GM18907 (cell line): ENCODE results near the gene TMEM225B.
A peak's percentile ranks its signal among the peaks of the same experiment; 100 is the strongest.
"Not testable (repeated sequence)": the region's sequence is repeated elsewhere in the genome, so short reads cannot be mapped to it uniquely, and the experiment has no call there.

ENCODE experiments used
- ATAC-seq: cut with Tn5 transposase; IDR thresholded peaks from one replicate; pipeline ENCODE4 v1.9.1; 2021; ENCODE audit warnings: mild to moderate bottlenecking, moderate library complexity; ENCODE audit not compliant: unreplicated experiment

Gene TMEM225B

DNA sequence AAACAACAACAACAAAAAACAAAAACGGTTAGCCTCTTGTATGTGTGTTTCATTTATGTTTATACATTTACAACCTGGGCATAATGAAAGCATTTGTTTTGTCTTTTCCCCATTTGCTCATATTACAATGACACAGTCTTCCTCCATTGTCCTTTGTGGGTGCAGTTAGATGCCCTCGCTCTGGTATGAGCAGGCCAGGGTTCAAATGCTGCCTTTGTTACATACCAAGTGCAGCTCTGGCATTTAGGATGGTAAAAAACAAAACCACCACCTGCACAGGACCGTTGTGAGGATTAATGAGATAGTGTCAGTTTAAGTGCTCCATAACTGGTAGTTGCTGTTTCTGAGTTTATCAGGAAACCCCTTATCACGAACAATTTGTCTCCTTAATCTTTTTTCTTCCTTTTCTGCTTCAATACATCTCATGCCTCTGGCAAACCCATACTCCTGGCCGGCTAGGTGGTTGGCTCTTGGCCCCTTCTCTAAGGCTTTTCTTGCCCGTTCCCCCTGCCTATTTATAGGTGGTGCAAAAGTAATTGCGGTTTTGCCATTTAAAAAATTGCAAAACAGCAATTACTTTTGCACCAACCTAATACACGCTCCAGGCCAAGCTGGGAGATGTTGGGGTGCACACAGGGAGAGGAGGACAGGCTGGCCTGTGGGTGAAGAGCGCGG, 18.6 kb upstream of the TMEM225B start:
- ATAC-seq = no peak

DNA sequence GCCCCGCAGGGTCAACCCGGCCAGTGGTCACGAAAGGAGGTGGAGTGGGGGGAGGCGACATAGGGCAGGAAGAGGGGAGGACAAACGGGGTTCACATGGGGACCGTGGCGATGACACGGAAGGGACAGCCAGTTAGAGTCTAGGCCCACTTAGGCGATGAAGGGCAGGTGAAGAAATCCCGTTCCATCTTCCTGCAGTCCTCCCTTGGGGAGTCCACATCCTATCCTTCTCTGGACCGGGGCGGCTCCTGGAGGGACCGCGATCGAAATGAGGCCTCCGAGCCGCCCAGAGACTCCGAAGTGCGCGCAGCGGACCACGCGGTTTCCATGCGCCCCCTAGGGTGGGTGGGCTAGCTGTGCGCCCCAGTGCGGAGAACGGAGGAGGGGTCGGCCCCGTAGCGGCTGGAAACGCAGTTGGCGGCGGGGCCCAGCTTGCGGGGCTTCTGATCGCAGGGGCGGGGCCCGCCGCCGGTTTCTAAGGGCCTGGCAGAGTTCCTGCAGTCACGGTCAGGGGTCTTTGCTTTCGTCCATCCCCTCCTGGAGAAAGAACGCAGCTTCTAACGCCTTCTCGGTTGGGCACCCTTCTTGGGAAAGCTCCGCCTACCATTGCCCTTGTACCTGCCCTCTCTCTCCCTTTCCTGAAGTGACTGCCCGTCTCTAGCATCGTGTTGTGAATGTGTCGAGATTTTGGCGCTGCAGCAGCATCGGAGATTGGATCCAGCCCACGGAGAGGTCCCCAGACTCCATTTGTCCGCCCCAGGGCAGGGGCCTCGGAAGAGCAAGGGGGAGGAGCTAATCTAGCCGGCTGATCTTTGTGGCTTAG, 17.9 kb upstream of the TMEM225B start:
- no peak for ATAC-seq

- not testable (repeated sequence) for ATAC-seq
Observed at GRCh38 chr7:99580778-99581332, 17.2 kb upstream of the TMEM225B start.

GRCh38 chr7:99588868-99589267, 9.2 kb upstream of the TMEM225B start:
- ATAC-seq = no peak

GRCh38 chr7:99594948-99595745, 2.9 kb upstream of the TMEM225B start:
- no peak for ATAC-seq

DNA sequence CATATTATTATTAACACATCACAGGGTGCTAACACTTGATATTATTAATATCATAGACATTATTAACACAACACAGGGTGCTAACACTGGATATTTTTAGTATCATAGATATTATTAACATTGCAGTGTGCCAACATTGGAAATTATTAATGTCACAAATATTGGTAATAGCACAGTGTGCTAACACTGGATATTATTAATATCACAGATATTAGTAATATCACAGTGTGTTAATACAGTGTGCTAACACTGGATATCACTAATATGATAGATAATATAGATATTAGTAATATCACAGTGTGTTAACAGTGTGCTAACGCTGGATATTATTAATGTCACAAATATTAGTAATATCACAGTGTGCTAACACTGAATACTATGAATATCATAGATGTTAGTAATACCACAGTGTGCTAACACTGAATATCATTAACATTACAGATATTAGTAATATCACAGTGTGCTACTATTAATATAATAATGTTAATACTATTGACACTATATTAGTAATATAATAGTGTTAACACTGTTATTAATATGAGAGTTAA, 1.6 kb upstream of the TMEM225B start:
- ATAC-seq = no peak

DNA sequence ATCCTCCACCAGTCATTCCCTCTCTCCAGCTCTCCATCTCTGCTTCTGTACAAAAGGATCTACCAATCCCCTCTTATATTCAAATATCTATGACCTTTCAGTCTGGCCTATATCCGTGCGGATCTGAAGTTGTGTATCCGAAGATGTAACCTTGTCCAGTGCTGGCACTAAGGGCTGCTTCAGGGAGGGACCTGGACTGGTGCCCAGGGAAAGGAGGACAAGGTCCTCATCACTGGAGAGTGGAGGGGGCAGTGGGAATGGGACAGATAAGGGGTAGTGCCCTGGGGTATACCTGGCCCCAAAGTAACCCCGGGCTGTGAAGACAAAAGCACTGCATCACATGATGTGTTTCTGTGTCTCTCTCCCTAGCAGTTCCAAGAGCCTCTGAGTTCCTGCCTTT, 1.8 kb downstream of the TMEM225B start:
- no peak for ATAC-seq

GRCh38 chr7:99601656-99602310, 3.7 kb downstream of the TMEM225B start:
- ATAC-seq = no peak

GRCh38 chr7:99605527-99605926, 7.5 kb downstream of the TMEM225B start:
- ATAC-seq = no peak

DNA sequence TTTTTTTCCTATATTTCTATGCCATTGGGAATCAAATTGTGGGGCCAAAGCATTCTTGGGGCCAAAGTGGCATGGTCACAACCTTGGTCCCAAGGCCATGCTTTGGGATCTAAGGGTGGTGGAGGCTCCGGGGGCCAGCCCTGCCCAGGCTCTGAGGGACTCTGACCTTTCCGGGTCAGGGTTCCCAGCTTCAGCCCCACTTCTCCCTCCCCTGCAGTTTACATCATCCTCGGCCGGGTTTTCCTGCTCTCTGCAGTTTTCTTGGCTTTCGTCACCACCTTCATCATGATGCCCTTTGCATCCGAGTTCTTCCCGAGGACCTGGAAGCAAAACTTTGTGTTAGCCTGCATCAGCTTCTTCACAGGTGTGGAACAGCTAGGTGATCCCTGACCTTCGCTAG, 8.5 kb downstream of the TMEM225B start:
- no peak for ATAC-seq

GRCh38 chr7:99607548-99607947, 9.5 kb downstream of the TMEM225B start:
- no peak for ATAC-seq

DNA sequence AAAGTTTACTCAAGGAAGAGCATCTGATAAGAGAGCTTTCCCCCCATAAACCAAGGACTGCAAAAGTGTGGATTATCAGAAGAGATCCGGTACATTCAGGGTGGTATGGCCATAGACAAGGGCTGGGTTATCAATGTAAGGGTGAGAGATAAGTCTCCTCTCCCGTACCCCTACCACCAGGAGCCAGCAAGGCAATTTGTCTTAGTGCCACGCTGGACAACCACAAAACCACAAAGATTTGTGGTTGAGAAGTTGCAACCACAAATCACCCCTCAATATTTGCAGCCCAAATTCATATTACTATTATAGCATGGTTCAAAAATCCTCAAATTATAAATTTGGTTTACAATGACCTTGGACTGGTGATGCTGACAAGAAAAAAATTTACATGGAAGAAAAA, 16.4 kb downstream of the TMEM225B start:
- no peak for ATAC-seq

DNA sequence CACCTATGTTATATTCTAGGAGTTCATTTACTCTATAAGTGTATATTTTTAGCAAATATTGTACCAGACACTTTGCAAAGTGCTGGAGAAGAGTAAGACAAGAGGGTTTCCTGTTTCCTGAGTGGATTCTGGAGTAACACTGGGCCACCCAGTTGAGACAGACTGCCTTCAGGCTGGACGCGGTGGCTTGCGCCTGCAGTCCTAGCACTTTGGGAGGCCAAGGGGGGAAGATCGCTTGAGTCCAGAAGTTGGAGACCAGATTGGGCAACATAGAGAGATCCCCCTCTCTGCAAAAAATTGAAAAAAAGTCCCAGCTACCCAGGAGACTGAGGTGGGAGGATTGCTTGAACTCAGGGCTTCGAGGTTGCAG, 17.9 kb downstream of the TMEM225B start:
- no peak for ATAC-seq

DNA sequence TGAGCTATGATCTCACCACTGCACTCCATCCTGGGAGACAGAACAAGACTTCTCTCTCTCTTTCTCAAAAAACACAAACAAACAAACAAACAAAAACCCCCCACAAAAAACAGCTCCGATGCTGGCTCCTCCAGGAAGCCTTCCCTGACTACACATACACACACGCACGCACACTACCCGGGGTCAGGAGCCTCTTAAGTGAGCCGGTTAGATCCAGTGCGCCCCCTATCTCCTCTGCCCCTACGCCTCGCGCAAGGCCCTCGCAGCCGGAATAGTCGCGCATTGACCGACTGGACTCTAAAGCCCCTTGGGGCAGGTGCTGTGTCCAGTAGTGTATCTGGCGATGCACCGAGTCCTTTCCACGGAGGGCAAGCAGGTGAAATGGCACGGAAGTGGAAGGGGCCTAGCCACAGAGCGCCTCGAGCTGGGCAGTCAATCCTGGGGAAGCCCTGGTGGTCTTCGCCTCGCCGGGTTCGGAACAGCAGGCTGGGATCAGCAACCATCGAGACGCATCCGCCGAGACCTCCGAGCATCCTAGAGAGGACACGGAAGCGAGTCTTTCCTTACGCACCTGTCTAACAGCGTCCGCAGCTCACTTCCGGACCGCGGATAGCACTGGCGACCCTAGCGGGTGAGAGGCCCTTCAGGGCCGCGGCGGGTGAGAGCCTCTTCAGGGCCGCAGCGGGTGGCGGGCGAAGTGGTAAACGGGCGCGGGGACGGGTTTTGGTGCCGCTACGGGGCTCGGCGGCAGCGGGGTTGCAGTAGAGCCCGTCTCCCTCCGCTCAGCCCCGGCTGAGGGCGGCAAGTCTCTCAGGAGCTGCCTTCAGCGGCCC, 18.5 kb downstream of the TMEM225B start, which contains the start of gene ZSCAN25:
Gene ZSCAN25, plus strand, starts transcription at position 588 of the 833 bp plus-strand sequence. CDS start 2,661 bp downstream, outside the sequence.
- ATAC-seq = peak; percentile 93

- ATAC-seq = no peak
Observed at GRCh38 chr7:99617192-99617781, 19.2 kb downstream of the TMEM225B start.

DNA sequence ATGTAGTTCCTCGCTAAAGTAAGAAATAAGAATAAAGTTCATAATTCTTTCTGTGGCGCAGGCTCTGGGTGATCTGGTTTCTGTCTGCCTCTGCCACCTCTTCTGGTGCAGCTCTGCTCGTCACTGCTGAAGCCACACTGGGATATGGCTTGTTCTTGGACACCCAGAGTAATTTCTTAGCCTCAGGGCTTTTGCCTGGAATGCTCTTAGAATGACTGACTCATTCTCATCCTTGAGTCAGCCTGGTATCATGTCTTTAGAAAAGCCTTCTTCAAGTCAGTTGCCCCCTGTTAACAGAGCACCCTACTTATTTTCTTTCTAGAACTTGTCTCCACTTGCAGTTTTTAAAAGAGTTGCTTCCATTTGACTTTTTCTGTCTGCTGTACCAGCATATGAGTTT, 20.7 kb downstream of the TMEM225B start:
- ATAC-seq = no peak

DNA sequence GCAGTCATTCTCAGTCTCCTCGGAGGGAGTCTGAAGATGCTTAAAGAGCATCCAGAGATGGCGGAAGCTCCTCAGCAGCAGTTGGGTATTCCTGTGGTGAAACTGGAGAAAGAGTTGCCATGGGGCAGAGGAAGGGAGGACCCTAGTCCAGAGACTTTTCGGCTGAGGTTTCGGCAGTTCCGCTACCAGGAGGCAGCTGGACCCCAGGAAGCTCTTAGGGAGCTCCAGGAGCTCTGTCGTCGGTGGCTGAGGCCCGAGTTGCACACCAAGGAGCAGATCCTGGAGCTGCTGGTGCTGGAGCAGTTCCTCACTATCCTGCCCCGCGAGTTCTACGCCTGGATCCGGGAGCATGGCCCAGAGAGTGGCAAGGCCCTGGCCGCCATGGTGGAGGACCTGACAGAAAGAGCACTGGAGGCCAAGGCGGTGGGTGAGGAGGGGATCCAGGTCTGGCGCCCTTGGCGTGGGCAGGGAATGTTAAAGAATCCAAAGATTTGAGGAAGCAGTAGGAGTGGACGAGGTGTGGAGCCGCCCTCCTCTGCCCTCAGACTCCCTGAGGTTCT, 21.6 kb downstream of the TMEM225B start:
- ATAC-seq = no peak

- ATAC-seq = no peak
Observed at GRCh38 chr7:99621271-99621670, 23.2 kb downstream of the TMEM225B start.

DNA sequence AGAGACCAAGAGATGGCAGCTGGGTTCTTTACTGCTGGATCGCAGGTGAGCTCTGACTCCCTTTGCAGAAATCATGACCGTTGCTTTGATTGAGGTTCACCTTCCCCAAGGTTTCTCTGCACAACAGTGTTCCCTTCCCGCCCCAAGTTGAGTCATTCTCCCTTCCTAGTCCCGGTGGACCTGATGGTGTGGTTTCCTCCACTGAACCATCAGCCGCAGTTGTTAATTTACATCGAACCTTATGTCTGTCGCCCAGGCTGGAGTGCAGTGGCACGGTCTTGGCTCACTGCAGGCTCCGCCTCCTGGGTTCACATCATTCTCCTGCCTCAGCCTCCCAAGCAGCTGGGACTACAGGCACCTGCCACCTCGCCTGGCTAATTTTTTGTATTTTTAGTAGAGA, 24.5 kb downstream of the TMEM225B start:
- ATAC-seq = no peak
